ENCODE measurements around the gene TENM4.

GRCh38 chr11:79409330-79409729, 31.5 kb downstream of the TENM4 start:
- no peak for TF ChIP-seq CTCF (IDR thresholded peaks at IDR 0.05; ENCODE audit: control extremely low read depth in 1 of 3, insufficient read depth in 1 of 3, low read depth in 1 of 3, low read length in 3 of 3)
- TF ChIP-seq POLR2A (IDR thresholded peaks at IDR 0.05; ENCODE audit: control extremely low read depth in 1 of 2, low read depth in 2 of 2, low read length in 2 of 2): no peak
- TF ChIP-seq EZH2 (IDR thresholded peaks at IDR 0.05; ENCODE audit: low read depth, low read length, severe bottlenecking): no peak
- TF ChIP-seq TCF12 (IDR thresholded peaks at IDR 0.05; ENCODE audit: low read depth, low read length): no peak
- no peak for TF ChIP-seq FOSL1 (IDR thresholded peaks at IDR 0.05; ENCODE audit: insufficient read depth, low read depth, low read length)
- TF ChIP-seq MAX (IDR thresholded peaks at IDR 0.05): no peak
- no peak for TF ChIP-seq GABPA (IDR thresholded peaks at IDR 0.05; ENCODE audit: borderline replicate concordance, insufficient read depth, low read length)
- TF ChIP-seq SUZ12 (IDR thresholded peaks at IDR 0.05; ENCODE audit: low read length): no peak
- TF ChIP-seq SIN3A (conservative IDR thresholded peaks at IDR 0.05 in 1 of 2, IDR thresholded peaks at IDR 0.05 in 1 of 2; ENCODE audit: low read depth in 1 of 2, low read length in 2 of 2): no peak
